WTC11 (cell line): ENCODE measurements around the gene CS. TPM values are rescaled to one million over a fixed set of nuclear protein-coding genes. Genes with fewer than 3 reads are reported as not detected.

ENCODE experiments used
- ATAC-seq: fragments of 200-7000 bp; cut with Tn5 transposase; 2 replicates; pipeline ENCODE4 v1.10.0; 2021; ENCODE audit warnings: mild to moderate bottlenecking, moderate library complexity
- CTCF ChIA-PET: fragments of 300-600 bp; sonication (Branson Sonifier 250); formaldehyde crosslinking; loops from one replicate; lab custom pipeline; 2021; ENCODE audit warnings: antibody characterized with exemption; lab: Charles Lee
- POLR2A ChIA-PET: fragments of 350-600 bp; sonication (Branson Sonifier 250); formaldehyde crosslinking; loops from one replicate; lab custom pipeline; 2021; ENCODE audit warnings: antibody characterized with exemption; lab: Charles Lee
- DNase-seq: peaks from one replicate; pipeline ENCODE4 v3.0.0; 2021; ENCODE audit warnings: low spot score
- H3K27ac Mint-ChIP-seq: 2 replicates; pipeline ENCODE4 v1.8.0; 2021; ENCODE audit warnings: mixed read lengths
- H3K27me3 Mint-ChIP-seq: 2 replicates; pipeline ENCODE4 v1.8.0; 2021; ENCODE audit warnings: low read depth, mild to moderate bottlenecking, moderate library complexity, mixed read lengths
- H3K36me3 Mint-ChIP-seq: 2 replicates; pipeline ENCODE4 v1.8.0; 2021; ENCODE audit warnings: mixed read lengths
- H3K4me1 Mint-ChIP-seq: 2 replicates; pipeline ENCODE4 v1.8.0; 2022; ENCODE audit warnings: mixed read lengths
- H3K4me3 Mint-ChIP-seq: 2 replicates; pipeline ENCODE4 v1.8.0; 2021; ENCODE audit warnings: mild to moderate bottlenecking, moderate library complexity, mixed read lengths
- H3K9me3 Mint-ChIP-seq: 2 replicates; pipeline ENCODE4 v1.8.0; 2021; ENCODE audit warnings: mixed read lengths
- AR ChIP-seq: fragments of 250-450 bp; sonication (Bioruptor Pico); IDR thresholded peaks from 2 replicates; pipeline ENCODE4 v1.9.0; 2021; ENCODE audit warnings: mild to moderate bottlenecking
- E2F4 ChIP-seq: sonication (generic); formaldehyde crosslinking; IDR thresholded peaks from 2 replicates; pipeline ENCODE4 v1.8.1; 2022; ENCODE audit warnings: low read depth, mild to moderate bottlenecking, moderate library complexity, missing genetic modification reagents, borderline replicate concordance
- ESRRA ChIP-seq: sonication (generic); formaldehyde crosslinking; IDR thresholded peaks from 2 replicates; pipeline ENCODE4 v1.8.1; 2022; ENCODE audit warnings: mild to moderate bottlenecking, missing genetic modification reagents, borderline replicate concordance
- MYBL2 ChIP-seq: sonication (generic); formaldehyde crosslinking; IDR thresholded peaks from 2 replicates; pipeline ENCODE4 v1.8.1; 2023; ENCODE audit warnings: mild to moderate bottlenecking, moderate library complexity, missing genetic modification reagents
- NR3C1 ChIP-seq: sonication (generic); formaldehyde crosslinking; conservative IDR thresholded peaks from 2 replicates; pipeline ENCODE4 v1.8.1; 2023; ENCODE audit warnings: low read depth, mild to moderate bottlenecking, missing genetic modification reagents
- RELA ChIP-seq: sonication (generic); formaldehyde crosslinking; IDR thresholded peaks from 2 replicates; pipeline ENCODE4 v1.8.1; 2022; ENCODE audit warnings: missing genetic modification reagents, mild to moderate bottlenecking, borderline replicate concordance
- STAT6 ChIP-seq: sonication (generic); formaldehyde crosslinking; conservative IDR thresholded peaks from 2 replicates; pipeline ENCODE4 v1.8.1; 2023; ENCODE audit warnings: mild to moderate bottlenecking, low read depth, missing genetic modification reagents, moderate library complexity
- TCF7 ChIP-seq: sonication (generic); formaldehyde crosslinking; IDR thresholded peaks from 2 replicates; pipeline ENCODE4 v1.8.0; 2022; ENCODE audit warnings: mild to moderate bottlenecking, low read depth, missing genetic modification reagents, moderate library complexity
- USF1 ChIP-seq: sonication (generic); formaldehyde crosslinking; IDR thresholded peaks from 2 replicates; pipeline ENCODE4 v1.8.0; 2022; ENCODE audit warnings: mild to moderate bottlenecking, missing genetic modification reagents
- ZMAT4 ChIP-seq: fragments of 250-450 bp; sonication (Bioruptor Pico); IDR thresholded peaks from 2 replicates; pipeline ENCODE4 v1.9.0; 2021; ENCODE audit warnings: mild to moderate bottlenecking
- ZNF121 ChIP-seq: sonication (generic); formaldehyde crosslinking; IDR thresholded peaks from 2 replicates; pipeline ENCODE4 v1.8.0; 2023; ENCODE audit warnings: missing genetic modification reagents
- ZNF232 ChIP-seq: sonication (generic); formaldehyde crosslinking; IDR thresholded peaks from 2 replicates; pipeline ENCODE4 v1.8.0; 2022; ENCODE audit warnings: mild to moderate bottlenecking, missing genetic modification reagents
- ZNF263 ChIP-seq: sonication (generic); formaldehyde crosslinking; IDR thresholded peaks from 2 replicates; pipeline ENCODE4 v1.8.1; 2022; ENCODE audit warnings: low read depth, mild to moderate bottlenecking, moderate library complexity, missing genetic modification reagents
- ZNF281 ChIP-seq: sonication (generic); formaldehyde crosslinking; IDR thresholded peaks from 2 replicates; pipeline ENCODE4 v1.8.0; 2023; ENCODE audit warnings: mild to moderate bottlenecking, missing genetic modification reagents
- ZNF317 ChIP-seq: sonication (generic); formaldehyde crosslinking; IDR thresholded peaks from 2 replicates; pipeline ENCODE4 v1.8.1; 2023; ENCODE audit warnings: low read depth, mild to moderate bottlenecking, moderate library complexity, missing genetic modification reagents, borderline replicate concordance
- ZNF512 ChIP-seq: sonication (generic); formaldehyde crosslinking; IDR thresholded peaks from 2 replicates; pipeline ENCODE4 v1.8.1; 2022; ENCODE audit warnings: missing genetic modification reagents, borderline replicate concordance
- total RNA-seq: library from RNA; stranded (reverse); gene quantifications from 3 replicates; pipeline ENCODE4 v1.2.3, GENCODE V29; 2021

CS gene
- total RNA-seq, 1 experiment from 2014 or later = 275 TPM

GRCh38 chr12:56261503-56262232, 38.5 kb downstream of the CS start:
- peaks cover 18% of the 10 kb centered on the region for H3K4me1 Mint-ChIP-seq
- DNase-seq (no peak), ATAC-seq (no peak)
- H3K27ac Mint-ChIP-seq = 0 out of 2 replicates have a peak overlapping the region, but pooled peaks have one; percentile 5
- ChIA-PET POLR2A (no interaction called here), CTCF (interaction anchor here (1.1 to 1.9 kb wide), 2 partner anchors 31 to 72 kb away, joined by 3 to 5 read pairs; partner anchors contain the start of gene SMARCC2)
- H3K4me3 Mint-ChIP-seq = no peak overlapping the region
- H3K9me3 Mint-ChIP-seq = no peaks in the 10 kb centered on the region
- 0 out of 2 replicates have a peak, but pooled peaks cover 4% of the 10 kb centered on the region for H3K27me3 Mint-ChIP-seq
- no peaks in the 10 kb centered on the region for H3K36me3 Mint-ChIP-seq
- TF ChIP-seq ZNF512 (CRISPR knock-in tag) (no peak), ZNF263 (CRISPR knock-in tag) (no peak), ZMAT4 (CRISPR knock-in tag) (no peak), AR (CRISPR knock-in tag) (no peak), ESRRA (CRISPR knock-in tag) (no peak), USF1 (CRISPR knock-in tag) (no peak), ZNF121 (CRISPR knock-in tag) (no peak), ZNF232 (CRISPR knock-in tag) (no peak), NR3C1 (CRISPR knock-in tag) (no peak), STAT6 (CRISPR knock-in tag) (no peak), MYBL2 (CRISPR knock-in tag) (no peak), ZNF281 (CRISPR knock-in tag) (no peak), E2F4 (CRISPR knock-in tag) (no peak), ZNF317 (no peak), RELA (CRISPR knock-in tag) (no peak), TCF7 (CRISPR knock-in tag) (no peak)
